GM12878 (cell line): ENCODE measurements around the gene ESR2.

Experiments used
- CEBPB ChIP-seq, 2 experiments: fragments of 150-350 bp in 1 of 2; IDR thresholded peaks; 2 replicates each; pipeline ENCODE4 v1.6.1; 2012 to 2014; ENCODE audit warnings: low read depth in 2 of 2, low read length in 2 of 2, borderline replicate concordance in 1 of 2, inconsistent platforms in 1 of 2
- POLR2AphosphoS5 ChIP-seq: IDR thresholded peaks from 2 replicates; pipeline ENCODE4 v1.6.1; 2011; ENCODE audit warnings: mild to moderate bottlenecking, low read length, inconsistent platforms
- SMAD1 ChIP-seq: fragments of 450-650 bp; IDR thresholded peaks from 2 replicates; pipeline ENCODE4 v1.6.1; 2018; ENCODE audit warnings: mild to moderate bottlenecking, low read depth; ENCODE audit not compliant: partially characterized antibody
- SUPT20H ChIP-seq: IDR thresholded peaks from 2 replicates; pipeline ENCODE4 v1.6.1; 2011; ENCODE audit warnings: low read depth, mild to moderate bottlenecking, low read length, moderate library complexity, borderline replicate concordance; ENCODE audit not compliant: control insufficient read depth
- YY1 ChIP-seq: IDR thresholded peaks from 2 replicates; pipeline ENCODE4 v1.6.1; 2011; ENCODE audit warnings: low read depth, mild to moderate bottlenecking, low read length
- TF ChIP-seq, protein P1 (sequence below): IDR thresholded peaks from 2 replicates; pipeline ENCODE4 v1.6.1; 2011; ENCODE audit warnings: low read depth, mild to moderate bottlenecking, low read length, moderate library complexity, borderline replicate concordance; ENCODE audit errors: extremely low read depth
- TF ChIP-seq, protein P2 (sequence below), 3 experiments: IDR thresholded peaks in 2 of 3; conservative IDR thresholded peaks in 1 of 3; 2 replicates each; pipeline ENCODE4 v1.5.1; 2011; ENCODE audit warnings: low read depth in 3 of 3, low read length in 3 of 3, mild to moderate bottlenecking in 3 of 3, control low read depth in 2 of 3, moderate library complexity in 2 of 3, inconsistent platforms in 1 of 3, mixed read lengths in 1 of 3; ENCODE audit not compliant: control insufficient read depth in 2 of 3, insufficient read depth in 1 of 3; ENCODE audit errors: extremely low read depth in 1 of 3
- TF ChIP-seq, protein P3 (sequence below): fragments of 150-350 bp; IDR thresholded peaks from 2 replicates; pipeline ENCODE4 v1.6.1; 2016; ENCODE audit warnings: low read depth, low read length

DNA sequence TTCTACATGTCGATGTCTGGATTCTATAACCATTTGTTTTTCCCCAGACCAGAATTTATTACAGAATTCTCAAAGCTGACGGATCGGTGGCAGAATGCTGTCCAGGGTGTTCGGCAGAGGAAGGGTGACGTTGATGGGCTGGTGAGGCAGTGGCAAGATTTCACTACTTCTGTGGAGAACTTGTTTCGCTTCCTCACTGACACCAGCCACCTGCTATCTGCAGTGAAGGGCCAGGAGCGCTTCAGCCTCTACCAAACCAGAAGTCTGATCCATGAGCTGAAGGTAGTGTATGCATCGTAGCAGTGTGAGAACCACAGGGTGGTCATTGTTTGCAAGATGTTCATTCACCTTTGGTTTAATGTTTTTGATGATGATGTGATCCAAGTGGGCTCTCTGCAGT lies 124.0 kb downstream of the ESR2 start:
- no peak for TF ChIP-seq SMAD1
- TF ChIP-seq, protein P1, sequence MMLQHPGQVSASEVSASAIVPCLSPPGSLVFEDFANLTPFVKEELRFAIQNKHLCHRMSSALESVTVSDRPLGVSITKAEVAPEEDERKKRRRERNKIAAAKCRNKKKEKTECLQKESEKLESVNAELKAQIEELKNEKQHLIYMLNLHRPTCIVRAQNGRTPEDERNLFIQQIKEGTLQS = no peak
- no peak for TF ChIP-seq POLR2AphosphoS5
- TF ChIP-seq CEBPB (IDR thresholded peaks at IDR 0.05; ENCODE audit: borderline replicate concordance in 1 of 2, low read depth in 2 of 2, low read length in 2 of 2) = no peak
- TF ChIP-seq SUPT20H = no peak
- no peak for TF ChIP-seq YY1
- TF ChIP-seq, protein P2, sequence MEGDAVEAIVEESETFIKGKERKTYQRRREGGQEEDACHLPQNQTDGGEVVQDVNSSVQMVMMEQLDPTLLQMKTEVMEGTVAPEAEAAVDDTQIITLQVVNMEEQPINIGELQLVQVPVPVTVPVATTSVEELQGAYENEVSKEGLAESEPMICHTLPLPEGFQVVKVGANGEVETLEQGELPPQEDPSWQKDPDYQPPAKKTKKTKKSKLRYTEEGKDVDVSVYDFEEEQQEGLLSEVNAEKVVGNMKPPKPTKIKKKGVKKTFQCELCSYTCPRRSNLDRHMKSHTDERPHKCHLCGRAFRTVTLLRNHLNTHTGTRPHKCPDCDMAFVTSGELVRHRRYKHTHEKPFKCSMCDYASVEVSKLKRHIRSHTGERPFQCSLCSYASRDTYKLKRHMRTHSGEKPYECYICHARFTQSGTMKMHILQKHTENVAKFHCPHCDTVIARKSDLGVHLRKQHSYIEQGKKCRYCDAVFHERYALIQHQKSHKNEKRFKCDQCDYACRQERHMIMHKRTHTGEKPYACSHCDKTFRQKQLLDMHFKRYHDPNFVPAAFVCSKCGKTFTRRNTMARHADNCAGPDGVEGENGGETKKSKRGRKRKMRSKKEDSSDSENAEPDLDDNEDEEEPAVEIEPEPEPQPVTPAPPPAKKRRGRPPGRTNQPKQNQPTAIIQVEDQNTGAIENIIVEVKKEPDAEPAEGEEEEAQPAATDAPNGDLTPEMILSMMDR (IDR thresholded peaks at IDR 0.05 in 2 of 3, conservative IDR thresholded peaks at IDR 0.05 in 1 of 3; ENCODE audit: control insufficient read depth in 2 of 3, extremely low read depth in 1 of 3, insufficient read depth in 1 of 3, low read depth in 3 of 3, low read length in 3 of 3) = no peak
- TF ChIP-seq, protein P3, sequence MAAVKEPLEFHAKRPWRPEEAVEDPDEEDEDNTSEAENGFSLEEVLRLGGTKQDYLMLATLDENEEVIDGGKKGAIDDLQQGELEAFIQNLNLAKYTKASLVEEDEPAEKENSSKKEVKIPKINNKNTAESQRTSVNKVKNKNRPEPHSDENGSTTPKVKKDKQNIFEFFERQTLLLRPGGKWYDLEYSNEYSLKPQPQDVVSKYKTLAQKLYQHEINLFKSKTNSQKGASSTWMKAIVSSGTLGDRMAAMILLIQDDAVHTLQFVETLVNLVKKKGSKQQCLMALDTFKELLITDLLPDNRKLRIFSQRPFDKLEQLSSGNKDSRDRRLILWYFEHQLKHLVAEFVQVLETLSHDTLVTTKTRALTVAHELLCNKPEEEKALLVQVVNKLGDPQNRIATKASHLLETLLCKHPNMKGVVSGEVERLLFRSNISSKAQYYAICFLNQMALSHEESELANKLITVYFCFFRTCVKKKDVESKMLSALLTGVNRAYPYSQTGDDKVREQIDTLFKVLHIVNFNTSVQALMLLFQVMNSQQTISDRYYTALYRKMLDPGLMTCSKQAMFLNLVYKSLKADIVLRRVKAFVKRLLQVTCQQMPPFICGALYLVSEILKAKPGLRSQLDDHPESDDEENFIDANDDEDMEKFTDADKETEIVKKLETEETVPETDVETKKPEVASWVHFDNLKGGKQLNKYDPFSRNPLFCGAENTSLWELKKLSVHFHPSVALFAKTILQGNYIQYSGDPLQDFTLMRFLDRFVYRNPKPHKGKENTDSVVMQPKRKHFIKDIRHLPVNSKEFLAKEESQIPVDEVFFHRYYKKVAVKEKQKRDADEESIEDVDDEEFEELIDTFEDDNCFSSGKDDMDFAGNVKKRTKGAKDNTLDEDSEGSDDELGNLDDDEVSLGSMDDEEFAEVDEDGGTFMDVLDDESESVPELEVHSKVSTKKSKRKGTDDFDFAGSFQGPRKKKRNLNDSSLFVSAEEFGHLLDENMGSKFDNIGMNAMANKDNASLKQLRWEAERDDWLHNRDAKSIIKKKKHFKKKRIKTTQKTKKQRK = no peak
